HG03565 (cell line): ENCODE measurements around the gene PIP4K2B.
"Not testable (repeated sequence)": the region's sequence is repeated elsewhere in the genome, so short reads cannot be mapped to it uniquely, and the experiment has no call there.

ENCODE experiments used
- ATAC-seq: cut with Tn5 transposase; IDR thresholded peaks from one replicate; pipeline ENCODE4 v1.9.1; 2021; ENCODE audit warnings: mild to moderate bottlenecking, moderate library complexity; ENCODE audit not compliant: unreplicated experiment

The PIP4K2B gene

GRCh38 chr17:38730526-38731379 is 68.6 kb downstream of the PIP4K2B start:
- ATAC-seq: no peak

DNA sequence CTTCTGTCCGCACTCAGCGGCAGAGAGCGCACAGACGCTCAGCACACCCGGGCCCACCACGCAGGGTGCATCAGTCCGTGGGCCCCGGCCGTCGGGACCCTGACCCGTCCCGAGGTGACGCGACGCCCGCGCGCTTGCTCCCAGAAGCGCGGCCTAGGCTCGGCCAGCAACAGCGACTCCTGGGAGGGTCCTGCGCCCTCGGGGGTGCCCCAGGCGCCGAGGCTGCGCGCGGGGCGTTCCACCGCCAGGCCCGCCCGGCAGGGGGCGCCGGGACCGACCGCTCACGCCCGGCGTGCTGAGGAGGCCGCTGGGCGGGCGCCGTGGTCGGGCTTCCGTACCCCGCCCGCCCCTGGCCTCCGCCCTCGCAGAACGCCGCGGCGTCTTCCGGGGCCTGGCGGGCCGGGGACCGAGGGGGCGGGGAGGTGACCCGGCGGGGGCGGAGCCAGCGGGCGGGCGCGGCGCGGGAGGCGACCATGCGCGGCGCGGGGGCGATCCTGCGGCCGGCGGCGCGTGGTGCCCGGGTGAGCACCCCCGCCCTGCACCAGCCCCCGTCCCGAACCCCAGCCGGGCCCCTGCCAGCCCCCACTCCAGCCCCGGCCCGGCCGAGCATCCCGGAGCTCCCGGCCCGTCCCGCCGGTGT is 69.3 kb downstream of the PIP4K2B start, which contains the start of gene CISD3:
Gene CISD3 (plus strand): TSS at position 456 of the 640 bp plus-strand sequence. CDS start 18 bp downstream, at position 474.
- ATAC-seq: peak; percentile 51

GRCh38 chr17:38729368-38729885 is 69.9 kb downstream of the PIP4K2B start:
- no peak for ATAC-seq

GRCh38 chr17:38728290-38728831 is 71.0 kb downstream of the PIP4K2B start:
- no peak for ATAC-seq

- no peak for ATAC-seq
Measured at GRCh38 chr17:38727736-38728135, 71.6 kb downstream of the PIP4K2B start.

- ATAC-seq: not testable (repeated sequence)
Measured at GRCh38 chr17:38726145-38726544, 73.2 kb downstream of the PIP4K2B start.

GRCh38 chr17:38725066-38725465 is 74.3 kb downstream of the PIP4K2B start:
- ATAC-seq: no peak

DNA sequence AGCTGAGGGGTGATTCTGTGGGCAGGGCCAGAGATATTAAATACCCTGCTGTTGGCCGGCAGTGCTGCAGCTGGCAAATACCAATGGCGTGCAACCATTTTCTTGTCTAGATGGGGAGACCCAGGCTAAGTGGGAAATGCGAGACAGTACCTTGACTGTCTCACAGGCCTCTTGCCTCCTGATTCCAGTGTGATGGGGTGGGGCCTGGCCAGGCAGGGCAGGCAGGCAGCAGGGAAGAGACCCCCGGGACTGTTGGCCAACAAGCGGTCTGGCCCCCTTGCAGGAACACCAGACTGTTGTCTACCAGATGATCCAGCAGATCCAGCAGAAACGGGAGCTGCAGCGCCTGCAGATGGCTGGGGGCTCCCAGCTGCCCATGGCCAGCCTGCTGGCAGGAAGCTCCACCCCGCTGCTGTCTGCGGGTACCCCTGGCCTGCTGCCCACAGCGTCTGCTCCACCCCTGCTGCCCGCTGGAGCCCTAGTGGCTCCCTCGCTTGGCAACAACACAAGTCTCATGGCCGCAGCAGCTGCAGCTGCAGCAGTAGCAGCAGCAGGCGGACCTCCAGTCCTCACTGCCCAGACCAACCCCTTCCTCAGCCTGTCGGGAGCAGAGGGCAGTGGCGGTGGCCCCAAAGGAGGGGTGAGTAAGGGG is 74.9 kb downstream of the PIP4K2B start:
- no peak for ATAC-seq

- no peak for ATAC-seq
Measured at GRCh38 chr17:38721802-38722201, 77.6 kb downstream of the PIP4K2B start.

DNA sequence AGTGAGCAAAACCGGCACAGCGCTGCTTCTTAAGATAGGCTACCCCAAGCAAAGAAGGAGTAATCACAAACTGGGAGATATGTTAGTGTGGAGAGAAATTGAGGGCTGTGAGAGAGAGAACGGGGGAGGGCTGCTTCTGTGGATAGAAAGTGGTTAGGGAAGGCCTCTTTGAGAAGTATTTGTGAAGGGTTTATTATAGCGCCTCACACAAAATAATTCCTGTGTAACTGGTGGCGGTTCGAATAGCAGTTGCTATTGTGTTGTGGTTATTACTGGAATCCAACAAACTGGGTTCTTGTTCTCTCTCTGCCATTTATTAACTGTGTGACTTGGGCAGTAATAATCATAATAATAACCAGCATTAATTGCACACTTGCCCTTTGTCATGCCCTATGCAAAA is 78.4 kb downstream of the PIP4K2B start:
- ATAC-seq: no peak

DNA sequence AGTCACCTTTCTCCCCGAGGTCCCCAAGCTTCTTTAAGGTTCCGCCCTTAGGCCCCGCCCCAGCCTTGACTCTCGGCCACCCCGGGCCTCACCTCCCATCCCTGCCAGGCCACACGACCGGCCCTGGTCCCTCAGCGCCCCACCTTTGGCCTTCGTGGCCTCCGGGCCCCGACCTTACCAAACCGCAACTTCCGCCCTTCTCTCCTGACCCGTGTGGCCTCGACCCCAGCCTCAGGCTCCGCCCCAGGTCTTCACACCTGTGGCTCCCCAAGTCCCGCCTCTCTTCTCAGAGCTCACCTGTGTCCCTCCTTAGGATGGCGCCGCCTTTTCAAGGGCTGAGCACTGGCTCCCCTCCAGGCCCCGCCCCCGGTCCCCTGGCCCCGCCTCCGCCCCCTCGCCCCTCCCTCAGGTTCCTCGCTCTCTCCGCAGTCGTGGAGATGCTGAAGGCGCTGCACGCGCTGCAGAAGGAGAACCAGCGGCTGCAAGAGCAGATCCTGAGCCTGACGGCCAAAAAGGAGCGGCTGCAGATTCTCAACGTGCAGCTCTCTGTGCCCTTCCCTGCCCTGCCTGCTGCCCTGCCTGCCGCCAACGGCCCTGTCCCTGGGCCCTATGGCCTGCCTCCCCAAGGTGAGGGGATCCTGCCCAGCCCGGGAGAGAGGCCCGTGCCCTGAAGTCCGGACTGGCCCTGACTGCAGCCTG is 79.3 kb downstream of the PIP4K2B start:
- ATAC-seq: no peak

DNA sequence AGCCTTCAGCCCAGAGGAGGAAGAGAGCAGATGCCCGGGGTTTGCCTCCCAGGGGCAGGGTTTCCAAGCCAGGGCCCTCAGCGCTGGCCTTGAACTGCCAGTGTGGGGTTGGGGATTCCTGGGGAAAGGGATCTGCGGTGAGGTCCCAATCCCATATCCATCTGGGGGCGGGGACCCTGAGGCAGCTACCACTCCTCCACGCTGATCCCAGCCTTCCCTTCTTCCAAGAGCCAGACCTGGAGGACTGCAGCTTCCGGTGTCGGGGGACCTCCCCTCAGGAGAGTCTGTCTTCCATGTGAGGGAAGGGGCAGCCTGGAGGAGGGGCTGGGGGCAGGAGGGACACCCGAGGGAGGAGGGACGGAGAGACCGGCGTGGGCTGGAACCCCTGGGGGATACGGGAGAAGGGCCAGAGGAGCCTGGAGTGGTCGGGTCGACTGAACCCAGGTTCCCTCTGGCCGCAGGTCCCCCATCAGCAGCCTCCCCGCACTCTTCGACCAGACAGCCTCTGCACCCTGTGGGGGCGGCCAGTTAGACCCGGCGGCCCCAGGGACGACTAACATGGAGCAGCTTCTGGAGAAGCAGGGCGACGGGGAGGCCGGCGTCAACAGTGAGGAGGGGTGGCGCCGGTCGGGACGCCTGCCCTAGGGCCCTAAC is 79.9 kb downstream of the PIP4K2B start:
- no peak for ATAC-seq

DNA sequence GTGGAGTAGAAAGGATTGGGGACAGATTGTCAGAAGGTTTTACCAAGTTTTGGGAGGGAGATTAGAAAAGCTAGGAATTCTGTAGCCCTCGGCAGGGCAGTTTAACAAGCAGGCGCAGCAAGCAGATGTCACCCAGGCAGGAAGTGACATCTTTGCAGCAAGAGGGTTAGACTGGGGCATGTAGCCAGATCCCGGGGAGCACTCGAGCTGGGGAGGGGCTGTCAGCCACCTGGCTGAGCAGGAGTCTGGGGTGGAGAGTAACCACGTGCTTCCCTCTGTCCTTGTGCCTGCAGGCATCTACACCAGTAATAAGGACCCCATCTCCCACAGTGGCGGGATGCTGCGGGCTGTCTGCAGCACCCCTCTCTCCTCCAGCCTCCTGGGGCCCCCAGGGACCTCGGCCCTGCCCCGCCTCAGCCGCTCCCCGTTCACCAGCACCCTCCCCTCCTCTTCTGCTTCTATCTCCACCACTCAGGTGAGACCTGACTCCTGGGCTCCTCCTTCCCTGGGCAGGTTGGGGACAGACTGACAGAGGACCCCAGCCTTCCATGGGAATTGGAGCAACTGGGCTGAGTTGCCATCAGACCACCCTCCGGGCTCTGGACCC is 82.1 kb downstream of the PIP4K2B start:
- ATAC-seq: no peak

DNA sequence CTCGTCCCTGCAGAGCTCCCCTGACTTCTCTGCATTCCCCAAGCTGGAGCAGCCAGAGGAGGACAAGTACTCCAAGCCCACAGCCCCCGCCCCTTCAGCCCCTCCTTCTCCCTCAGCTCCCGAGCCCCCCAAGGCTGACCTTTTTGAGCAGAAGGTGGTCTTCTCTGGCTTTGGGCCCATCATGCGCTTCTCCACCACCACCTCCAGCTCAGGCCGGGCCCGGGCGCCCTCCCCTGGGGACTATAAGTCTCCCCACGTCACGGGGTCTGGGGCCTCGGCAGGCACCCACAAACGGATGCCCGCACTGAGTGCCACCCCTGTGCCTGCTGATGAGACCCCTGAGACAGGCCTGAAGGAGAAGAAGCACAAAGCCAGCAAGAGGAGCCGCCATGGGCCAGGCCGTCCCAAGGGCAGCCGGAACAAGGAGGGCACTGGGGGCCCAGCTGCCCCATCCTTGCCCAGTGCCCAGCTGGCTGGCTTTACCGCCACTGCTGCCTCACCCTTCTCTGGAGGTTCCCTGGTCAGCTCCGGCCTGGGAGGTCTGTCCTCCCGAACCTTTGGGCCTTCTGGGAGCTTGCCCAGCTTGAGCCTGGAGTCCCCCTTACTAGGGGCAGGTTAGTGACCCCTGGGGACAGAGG is 82.9 kb downstream of the PIP4K2B start:
- ATAC-seq: no peak
